DLD1 (cell line): ENCODE measurements around the gene RASA1.
"Not testable (repeated sequence)": the region's sequence is repeated elsewhere in the genome, so short reads cannot be mapped to it uniquely, and the experiment has no call there.

Source experiments
- in situ Hi-C: cut with HindIII; loops from 2 replicates; pipeline ENCODE4 v1.10.0; 2017; ENCODE audit warnings: low sequenced_read_pairs

RASA1 gene

DNA sequence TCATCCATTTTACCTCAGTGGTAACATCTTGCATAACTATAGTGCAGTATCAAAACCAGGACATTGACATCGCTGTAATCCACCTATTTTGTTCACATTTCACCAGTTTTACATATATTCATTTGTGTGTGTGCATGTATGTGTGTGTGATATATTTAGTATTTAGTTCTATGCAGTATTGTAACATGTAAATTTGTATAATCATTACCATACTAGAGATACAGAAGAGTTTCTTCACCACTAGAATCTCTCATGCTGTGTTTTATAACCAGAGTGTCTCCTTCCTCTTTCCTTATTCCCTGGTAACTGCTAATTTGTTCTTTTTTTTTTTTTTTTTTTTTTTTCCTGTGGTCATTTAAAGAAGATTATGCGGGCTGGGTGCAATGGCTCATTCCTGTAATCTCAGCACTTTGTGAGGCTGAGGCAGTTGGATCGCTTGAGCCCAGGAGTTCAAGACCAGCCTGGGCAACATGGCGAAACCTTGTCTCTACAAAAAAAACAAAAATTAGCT lies 11.0 kb downstream of the RASA1 start:
- in situ Hi-C loops: no loop called here

DNA sequence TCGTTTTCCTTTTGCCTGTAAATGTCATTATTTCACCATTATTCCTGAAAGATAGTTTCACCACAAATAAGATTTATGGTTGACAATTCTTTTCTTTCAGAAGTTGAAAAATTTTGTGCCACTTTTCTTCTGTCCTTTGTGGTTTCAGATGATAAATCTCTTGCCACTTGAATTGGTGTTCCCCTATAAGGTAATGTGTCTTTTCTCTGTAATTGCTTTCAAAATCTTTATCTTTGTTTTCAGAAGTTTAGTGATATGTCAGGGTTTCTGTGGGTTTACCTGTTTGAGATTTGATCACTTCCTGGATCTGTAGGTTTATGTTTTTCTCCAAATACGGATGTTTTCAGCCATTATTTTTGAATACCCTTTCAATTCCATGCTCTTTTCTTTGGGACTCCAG lies 14.6 kb downstream of the RASA1 start:
- in situ Hi-C loops: no loop called here

DNA sequence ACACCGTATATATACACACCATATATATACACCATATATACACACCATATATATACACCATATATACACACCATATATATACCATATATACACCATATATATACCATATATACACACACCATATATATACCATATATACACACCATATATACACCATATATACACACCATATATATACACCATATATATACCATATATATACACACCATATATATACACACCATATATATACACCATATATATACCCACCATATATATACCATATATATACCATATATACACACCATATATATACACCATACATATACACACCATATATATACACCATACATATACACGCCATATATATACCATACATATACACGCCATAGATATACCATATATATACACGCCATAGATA lies 19.6 kb downstream of the RASA1 start:
- in situ Hi-C loops: not testable (repeated sequence)

DNA sequence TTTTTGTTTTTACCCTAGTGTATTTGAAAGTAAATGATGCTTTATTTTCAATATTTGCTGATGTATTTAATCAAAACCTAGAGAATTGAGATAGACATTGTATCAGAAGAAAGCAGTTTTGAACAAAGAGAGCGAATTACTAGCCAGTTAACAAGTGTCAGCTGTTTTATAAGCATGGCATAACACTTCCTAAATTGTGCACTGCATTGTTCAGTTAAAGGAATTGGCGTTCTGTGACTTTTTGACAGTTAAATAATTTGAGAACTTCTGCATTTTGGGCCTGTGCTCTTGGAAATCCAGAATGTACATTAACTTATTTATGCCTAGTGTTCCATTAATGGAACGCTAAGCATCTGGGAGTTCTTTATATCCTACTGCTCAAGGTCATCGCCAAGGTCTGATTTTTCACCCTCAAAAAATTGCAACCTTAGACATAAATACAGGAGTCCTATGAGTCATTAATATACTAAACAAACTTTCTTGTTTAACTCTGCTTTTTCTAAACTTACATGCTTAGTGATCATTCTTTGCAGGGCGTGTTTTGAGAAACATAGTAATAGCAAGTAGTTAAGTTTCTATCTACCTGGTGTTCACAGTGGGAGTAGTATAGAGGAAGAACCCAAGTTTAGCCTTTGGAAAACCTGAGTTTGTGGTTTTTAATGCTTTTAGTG lies 31.1 kb downstream of the RASA1 start:
- in situ Hi-C loops: no loop called here

DNA sequence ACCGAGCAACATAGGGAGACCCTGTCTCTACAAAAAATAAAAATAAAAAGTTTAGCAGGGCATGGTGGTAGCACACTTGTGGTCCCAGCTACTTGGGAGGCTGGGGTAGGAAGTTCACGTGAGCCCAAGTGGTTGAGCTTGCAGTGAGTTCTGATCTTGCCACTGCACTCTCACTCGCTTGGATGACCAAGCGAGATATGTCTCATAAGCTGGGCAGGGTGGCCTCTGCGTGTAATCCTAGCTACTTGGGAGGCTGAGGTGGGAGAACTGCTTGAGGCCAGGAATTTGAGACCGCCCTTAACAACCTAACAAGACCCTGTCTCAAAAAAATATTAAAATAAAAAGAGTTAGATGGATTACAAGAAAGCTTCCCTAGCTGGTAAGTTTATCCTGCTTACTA lies 32.5 kb downstream of the RASA1 start:
- in situ Hi-C loops: no loop called here

DNA sequence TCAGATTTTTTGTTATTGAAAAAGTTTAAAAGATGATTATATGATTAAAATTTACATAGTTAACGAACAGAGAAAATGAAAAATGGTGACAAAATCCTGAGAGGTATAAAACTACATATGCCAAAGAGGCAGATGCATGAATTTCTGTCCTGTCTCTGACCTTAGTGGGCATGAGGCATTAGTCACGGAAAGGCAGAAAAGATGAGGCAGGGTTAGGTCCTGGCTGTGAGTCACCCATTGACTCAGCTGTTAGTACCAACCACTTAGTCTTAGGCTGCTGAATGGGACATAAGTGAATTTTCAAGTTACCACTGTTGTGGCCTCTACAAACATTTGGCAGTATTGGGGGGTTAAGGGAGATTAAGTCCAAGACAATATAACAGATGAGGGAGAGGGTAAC lies 33.1 kb downstream of the RASA1 start:
- in situ Hi-C loops: no loop called here

DNA sequence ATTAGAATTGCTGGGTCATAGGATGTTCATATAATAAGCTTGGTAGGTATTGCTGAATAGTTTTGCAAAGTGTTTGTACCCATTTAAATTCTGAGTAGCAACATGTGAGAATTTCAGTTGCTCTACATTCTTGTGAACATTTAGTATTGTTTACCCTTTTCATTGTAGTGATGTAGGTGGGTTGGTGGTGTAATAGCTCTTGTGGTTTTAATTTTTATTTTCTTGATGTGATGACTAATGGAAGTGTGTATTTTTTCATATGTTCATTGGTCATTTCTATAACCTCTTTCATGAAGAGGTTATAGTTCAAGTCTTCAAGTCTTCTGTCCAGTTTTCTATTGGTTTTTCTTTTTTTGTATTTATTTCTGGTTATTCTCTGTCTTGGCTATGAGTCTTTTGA lies 34.4 kb downstream of the RASA1 start:
- in situ Hi-C loops: no loop called here

DNA sequence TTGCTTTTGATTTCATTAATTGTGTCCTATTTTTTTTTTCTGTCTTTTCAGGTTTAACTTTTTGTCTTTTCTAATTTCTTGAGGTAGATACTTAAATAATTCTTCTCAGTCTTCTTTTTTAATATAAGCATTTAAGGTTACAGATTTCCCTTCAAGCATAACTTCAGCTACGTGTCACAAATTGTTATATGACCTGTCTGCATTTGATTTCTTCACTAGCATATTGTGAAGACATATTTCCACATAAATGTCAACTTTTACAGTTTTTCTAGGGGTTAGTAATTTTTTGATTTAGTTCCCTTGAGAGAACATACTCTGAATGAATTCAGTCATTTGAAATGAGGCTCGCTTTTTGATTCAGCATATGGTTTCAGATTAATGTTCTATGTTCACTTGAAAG lies 35.6 kb downstream of the RASA1 start:
- in situ Hi-C loops: no loop called here

DNA sequence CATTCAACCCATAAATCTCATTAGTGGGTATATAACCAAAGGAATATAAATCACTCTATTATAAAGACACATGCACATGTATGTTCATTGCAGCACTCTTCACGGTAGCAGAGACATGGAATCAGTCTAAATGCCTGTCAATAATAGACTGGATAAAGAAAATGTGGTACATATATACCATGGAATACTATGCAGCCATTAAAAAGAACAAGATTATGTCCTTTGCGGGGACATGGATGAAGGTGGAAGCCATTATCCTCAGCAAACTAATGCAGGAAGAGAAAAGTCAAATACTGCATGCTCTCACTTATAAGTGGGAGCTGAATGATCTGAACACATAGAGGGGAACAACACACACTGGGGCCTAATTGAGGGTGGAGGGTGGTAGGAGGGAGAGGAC lies 38.4 kb downstream of the RASA1 start:
- in situ Hi-C loops: not testable (repeated sequence)

DNA sequence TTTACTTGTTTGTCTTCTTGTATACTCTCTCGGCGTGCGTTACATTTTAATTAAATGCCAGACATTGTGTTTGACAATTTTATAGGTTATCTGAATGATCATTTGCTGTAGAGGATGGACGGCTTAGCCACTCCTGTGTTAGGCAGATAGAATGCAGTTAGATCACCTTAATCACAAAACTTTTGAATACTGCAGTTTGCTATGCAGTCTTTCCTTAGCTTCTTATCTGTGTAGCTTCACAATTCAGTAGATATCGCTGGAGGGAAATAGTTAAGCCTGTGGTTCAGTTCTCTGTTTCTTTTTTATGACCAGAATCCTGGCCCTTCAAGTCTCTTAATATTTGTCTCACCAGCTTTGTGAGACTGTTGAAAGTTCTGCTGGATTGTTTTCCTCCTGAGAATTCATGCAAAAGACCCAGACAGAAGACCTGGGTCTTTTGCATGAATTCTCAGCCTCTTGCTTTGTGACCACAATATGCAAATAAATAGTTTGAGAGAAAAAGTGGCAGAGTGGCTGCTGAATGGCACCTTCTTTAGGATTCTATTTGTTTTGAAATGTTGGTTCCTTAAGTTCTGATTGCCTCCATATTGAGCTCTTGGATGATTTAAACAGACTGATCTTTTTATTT lies 40.2 kb downstream of the RASA1 start:
- in situ Hi-C loops: no loop called here

DNA sequence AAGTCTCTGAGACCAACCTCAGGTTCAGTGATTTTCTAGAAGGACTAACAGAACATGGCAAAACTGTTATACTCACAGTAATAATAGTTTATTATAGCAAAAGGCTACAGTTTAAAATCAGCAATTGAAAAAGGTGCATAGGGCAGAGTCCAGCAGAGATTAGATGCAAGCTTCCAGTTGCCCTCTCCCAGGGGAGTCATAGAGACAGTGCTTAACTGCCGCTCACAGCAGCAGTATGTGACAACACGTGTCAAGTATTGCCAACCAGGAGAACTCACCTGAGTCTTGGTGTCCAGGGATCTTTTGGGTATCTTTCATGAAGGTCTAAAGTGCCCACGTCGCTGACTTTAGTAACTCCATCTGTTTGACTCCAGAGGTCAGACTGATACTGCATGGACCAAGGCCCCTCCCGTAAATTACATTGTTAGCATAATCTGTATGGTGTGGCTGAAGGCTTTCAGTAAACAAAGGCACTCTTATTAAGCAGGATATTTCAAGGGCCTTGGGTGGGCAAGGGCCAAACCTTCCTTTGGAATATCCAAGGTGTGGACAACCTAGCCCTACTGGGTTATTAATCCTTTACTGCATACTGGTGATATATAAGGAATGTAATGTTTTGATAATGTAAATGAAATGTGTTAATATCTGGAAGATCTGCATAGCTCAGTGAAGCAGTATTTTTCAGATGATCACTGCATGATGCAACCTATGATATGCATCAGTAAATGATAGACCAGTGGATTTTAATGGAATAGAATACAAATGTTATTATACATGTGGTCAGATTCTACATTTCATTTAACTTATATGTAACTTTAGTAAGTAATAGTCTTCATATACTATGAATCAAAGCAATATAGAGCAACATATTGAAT lies 44.0 kb downstream of the RASA1 start:
- in situ Hi-C loops: no loop called here

DNA sequence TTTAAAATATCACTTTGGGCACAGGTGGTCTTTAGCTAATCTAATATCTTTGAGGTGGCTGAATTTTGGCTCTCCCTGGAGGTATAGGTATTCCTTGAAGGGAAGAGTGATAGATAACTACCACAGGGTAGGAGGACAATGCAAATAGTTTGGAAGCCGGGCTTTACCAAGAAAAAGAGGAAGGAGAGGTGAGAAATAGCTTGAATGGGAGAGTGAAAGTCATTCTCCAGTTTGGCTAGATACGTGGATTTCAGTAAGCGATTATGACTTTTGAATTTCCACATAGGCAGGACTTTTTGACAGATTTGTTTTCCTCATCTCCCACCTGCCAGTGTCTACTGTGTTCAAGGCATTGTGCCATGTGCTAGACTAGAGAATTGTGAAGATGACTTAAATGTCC lies 45.5 kb downstream of the RASA1 start:
- in situ Hi-C loops: no loop called here

DNA sequence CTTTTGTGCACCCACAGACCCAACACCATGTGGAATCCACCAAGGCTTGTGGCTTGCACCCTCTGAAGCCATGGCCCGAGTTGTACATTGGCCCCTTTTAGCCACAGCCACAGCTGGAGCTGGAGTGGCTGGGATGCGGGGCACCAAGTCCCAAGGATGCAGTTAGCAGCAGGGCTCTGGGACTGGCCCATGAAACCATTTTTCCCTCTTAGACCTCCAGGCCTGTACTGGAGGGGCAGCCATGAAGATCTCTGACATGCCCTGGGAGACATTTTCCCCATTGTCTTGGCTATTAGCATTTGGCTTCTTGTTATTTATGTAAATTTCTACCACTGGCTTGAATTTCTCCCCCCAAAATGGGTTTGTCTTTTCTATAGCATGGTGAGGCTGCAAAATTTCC lies 51.8 kb downstream of the RASA1 start:
- in situ Hi-C loops: no loop called here

DNA sequence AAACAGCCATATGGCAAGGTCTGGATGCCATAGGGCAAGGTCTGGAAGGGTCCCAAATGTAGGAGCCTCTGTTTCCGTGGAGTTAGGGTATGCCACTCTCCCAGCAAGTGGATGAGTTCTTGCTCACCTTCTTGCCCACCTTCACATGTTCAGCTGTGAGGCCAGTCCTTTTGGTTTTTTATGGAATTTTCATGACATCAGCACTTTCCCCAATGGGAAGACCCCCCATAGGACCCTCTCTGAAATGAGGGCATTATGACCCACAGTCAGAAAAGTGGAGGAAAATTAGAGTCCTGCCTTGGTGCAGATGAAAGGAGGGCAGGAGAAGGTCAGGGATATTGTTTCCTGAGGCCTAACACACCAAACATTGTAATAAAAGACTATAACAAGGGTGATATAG lies 53.9 kb downstream of the RASA1 start:
- in situ Hi-C loops: no loop called here

DNA sequence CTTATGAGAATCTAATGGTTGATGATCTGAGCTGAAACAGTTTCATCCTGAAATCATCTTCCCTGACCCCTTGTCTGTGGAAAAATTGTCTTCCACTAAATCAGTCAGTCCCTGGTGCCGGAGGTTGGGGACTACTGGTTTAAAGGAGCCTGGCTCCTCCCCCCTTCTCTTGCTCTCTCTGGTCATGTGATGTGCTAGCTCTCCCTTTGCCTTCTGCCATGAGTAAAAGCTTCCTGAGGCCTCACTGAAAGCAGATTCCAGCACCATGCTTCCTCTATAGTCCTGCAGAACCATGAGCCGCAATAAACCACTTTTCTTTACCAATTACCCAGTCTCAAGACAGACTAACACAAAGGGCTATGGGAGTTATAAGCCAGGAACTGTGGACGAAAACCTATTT lies 54.7 kb downstream of the RASA1 start:
- in situ Hi-C loops: no loop called here

DNA sequence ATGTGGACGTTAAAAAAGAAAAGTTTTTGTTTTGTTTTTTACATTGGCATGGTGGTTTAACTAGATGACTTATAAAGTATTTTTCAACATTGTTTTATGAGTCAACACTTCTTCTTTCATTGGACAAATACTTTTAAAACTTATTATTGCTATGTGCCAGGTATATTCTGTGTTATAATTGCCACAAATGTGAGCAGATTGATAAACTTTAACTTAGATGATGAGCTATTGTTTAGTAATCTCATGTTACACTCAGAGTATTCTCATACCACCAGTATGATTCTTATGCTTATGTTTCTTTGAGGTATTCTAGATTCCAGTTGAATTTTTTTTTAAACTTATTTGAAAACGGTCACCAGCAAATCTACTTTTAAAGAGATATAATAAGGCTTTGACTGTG lies 60.3 kb downstream of the RASA1 start:
- in situ Hi-C loops: no loop called here

DNA sequence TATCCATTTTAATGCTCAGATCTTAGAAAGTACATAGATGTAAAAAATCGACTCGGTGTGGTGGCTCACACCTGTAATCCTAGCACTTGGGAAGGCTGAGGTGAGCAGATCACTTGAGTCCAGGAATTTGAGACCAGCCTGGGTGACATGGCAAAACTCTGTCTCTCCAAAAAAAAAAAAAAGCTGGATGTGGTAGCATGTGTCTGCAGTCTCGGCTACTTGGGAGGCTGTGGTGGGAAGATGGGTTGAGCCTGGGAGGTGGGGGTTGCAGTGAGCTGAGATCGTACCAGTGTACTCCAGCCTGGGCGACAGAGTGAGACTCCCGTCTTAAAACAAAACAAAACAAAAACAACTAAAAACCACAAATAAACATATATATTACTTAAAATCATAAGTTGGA lies 61.4 kb downstream of the RASA1 start:
- in situ Hi-C loops: no loop called here

DNA sequence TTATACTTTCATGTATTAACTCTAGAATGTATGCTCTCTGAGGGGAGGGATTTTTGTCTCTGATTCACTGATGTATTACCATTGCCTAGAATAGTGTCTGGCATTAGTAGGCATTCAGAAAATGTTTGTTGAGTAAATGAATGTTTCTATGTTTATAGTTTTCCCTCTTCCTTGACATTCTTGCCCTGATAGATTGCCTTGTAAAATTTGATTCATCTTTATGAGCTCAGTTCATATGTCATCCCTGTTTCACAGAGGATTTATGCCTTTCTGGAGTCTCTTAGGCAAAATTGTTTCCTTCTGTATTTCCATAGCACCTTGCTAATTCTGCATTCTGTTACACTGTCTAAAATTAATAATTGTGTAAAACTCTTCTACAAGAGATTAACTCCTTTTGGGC lies 72.3 kb downstream of the RASA1 start:
- in situ Hi-C loops: no loop called here

DNA sequence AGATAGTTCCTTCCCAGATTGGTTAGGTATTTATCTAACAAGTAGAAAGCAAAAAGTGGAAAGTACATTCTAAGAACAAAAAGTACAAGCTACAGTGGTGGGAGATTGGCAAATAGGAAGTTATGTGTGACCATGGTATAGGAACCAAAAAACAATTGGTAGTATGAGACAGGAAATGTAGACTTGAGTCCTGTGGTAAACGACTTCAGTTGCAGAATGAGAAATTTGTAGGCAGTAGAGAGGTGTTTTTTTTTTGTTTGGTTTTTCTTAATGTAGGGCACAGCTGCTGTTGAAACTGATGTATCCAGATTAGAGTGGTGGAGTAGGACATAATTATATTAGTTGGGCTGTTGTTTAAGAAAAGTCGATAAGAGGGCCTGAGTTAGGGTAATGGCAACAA lies 73.0 kb downstream of the RASA1 start:
- in situ Hi-C loops: no loop called here

DNA sequence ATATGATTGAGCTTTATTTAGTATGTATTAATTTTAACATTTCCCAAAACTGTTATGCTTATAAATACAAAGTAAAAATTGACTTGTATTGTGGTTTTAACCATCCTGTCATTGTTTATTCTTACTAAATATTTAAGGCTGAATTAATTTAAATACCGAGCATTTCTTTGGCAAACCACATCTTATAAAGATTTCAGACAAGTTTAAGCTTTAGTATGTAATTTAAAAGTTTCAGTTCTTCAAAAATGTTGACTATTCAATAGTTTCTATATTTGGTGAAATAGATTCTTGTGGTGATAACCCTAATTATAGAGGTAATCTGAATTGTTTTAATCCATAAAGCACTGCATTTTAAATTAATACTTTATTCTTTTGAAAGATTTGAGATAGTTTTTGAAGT lies 79.6 kb downstream of the RASA1 start:
- in situ Hi-C loops: no loop called here

DNA sequence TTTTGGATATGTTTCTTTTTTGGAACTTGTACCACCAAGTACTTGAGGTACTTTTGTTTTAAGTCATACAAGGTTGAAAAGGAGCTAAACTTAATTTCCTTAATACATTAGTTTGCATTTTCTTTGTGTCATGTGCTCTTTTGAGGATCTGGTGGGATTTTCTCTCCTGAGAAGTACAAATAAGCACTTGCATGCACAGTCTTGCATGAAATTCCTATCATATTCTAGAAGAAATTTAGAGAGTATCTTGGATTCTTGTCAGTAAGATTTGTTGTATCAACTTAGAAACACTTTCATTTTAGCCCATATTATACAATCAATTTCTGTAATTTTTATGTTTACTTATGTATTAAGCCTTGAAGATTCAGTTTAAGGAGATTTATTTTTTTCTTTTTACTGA lies 80.2 kb downstream of the RASA1 start:
- in situ Hi-C loops: no loop called here

DNA sequence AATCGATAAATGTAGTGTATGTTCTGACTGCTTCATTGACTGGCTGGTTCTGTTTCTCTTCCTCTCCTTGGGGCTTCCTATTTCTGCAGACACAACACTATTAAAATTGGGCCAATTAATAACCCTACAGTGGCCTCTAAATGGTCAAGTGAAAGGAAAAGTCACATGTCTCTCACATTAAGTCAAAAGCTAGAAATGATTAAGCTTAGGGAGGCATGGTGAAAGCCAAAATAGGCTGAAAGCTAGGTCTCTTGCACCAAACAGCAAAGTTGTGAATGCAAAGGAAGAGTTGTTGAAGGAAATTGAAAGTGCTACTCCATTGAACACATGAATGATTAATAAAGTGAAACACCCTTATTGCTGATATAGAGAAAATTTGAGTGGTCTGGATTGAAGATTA lies 86.8 kb downstream of the RASA1 start:
- in situ Hi-C loops: no loop called here
